Sigmoid colon (tissue), 4 donors: ENCODE measurements around the gene OXSR1.

Experiments
- POLR2A ChIP-seq, 2 donors: fragments of 450-650 bp; IDR thresholded peaks; one replicate each; pipeline ENCODE4 v1.6.1; 2016; ENCODE audit warnings: antibody characterized with exemption in 2 of 2, mild to moderate bottlenecking in 2 of 2, moderate library complexity in 2 of 2
- POLR2AphosphoS5 ChIP-seq, 4 donors: sonication (generic); formaldehyde crosslinking; IDR thresholded peaks; one replicate each; pipeline ENCODE4 v1.6.1; 2017; ENCODE audit warnings: antibody characterized with exemption in 4 of 4

DNA sequence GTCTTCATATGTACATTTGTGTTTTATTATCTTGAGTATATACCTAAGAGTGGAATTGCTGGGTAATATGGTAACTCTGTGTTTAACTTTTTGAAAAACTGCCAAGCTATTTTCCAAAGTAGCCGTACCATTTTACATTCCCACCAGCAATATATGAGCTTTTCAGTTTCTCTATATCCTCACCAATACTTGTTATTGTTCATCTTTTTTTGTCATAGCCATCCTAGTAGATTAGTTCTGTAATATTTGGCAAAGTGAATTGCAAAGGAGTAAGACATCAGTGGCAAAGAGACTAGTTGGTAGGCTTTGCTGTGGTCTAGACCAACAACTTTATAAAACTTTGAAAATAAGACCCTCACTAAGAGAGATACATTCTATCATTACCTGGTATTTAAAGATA is 21.4 kb downstream of the OXSR1 start:
- TF ChIP-seq POLR2A (IDR thresholded peaks at IDR 0.05), result no peak
- no peak for TF ChIP-seq POLR2AphosphoS5 (IDR thresholded peaks at IDR 0.05)
